H1 (cell line): ENCODE measurements around the gene NSF. TPM values are rescaled to one million over a fixed set of nuclear protein-coding genes. Genes with fewer than 3 reads are reported as not detected.

Experiments used
- NANOG ChIP-seq: IDR thresholded peaks from 2 replicates; pipeline ENCODE4 v1.6.1; 2011; ENCODE audit warnings: low read length, low read depth, mild to moderate bottlenecking, inconsistent platforms; ENCODE audit not compliant: insufficient read depth, poor library complexity, severe bottlenecking
- polyA plus RNA-seq, 7 experiments: library from polyadenylated mRNA; depleted of rRNA in 3 of 7; stranded (reverse) in 5 of 7; unstranded in 2 of 7; fragments of >200 nt in 5 of 7; fragments of 200-250 nt in 2 of 7; gene quantifications; 1 replicate in 5 of 7; 2 replicates in 1 of 7; 4 replicates in 1 of 7; pipeline versions ENCODE4 v1.2.1 to v1.2.3, GENCODE V29; 2011 to 2013; ENCODE audit warnings: missing spikeins in 2 of 7, mixed read lengths in 2 of 7
- total RNA-seq: library from RNA; stranded (reverse); fragmentation: NEBNext Ultra II Directional; extraction: Animal tissue kit (Norgen Biotek cat#: 25700); gene quantifications from 2 replicates; pipeline ENCODE4 v1.2.1, GENCODE V29; 2021

NSF gene
- total and polyA plus RNA-seq, 2 of the 8 experiments (the other 6 are each of a cell fraction or from before 2014, with no cell fraction given): 13.0 to 27.7 TPM

GRCh38 chr17:46772475-46773220, 182.2 kb downstream of the NSF start (continued):
- peak; percentile 96 for TF ChIP-seq NANOG
